ENCODE results near the gene ACKR3. TPM values are rescaled to one million over a fixed set of nuclear protein-coding genes. Genes with fewer than 3 reads are reported as not detected.

Gene ACKR3
- total and polyA plus RNA-seq, 3 experiments from 2014 or later: 0.90 to 5.5 (median 1.6) TPM

DNA sequence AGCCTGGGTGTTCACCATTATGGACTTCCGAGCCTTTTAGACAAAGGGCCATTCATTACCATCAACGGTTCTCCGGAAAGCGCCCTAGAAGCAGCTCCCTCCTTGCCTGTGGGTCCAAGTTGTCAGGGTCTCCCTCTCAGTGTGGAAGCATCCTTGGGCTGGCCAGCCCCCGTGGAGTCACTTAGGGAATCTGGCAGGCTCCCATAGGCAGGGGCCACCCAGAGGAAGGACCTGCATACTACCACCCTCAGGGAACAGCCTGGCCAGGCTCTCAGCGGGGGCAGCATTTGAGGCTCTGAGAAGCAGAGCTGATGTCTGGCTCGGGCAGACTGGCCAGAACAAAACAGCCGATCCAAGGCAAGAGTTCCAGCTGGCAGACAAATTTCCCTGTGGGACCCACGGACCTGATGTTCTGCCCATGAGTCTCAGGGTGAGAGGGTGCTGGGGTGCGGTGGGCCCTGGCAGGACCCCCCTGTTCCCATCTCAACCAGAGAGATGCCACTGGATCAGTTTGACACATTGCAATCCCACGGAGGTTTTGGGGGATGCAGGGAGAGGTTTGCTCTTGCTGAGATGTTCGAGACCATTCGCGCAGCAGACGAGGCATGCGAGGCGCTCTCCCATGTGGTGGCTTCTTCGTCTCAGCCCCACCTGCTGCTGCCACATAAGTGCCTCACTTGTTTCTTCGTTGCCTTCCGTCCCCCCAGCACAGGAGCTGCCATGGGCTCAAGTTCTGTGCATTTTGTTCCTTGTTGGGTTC is 56.9 kb downstream of the ACKR3 start:
- no peak overlapping the region for H3K27ac ChIP-seq (ENCODE audit: low read depth, low read length)
- Mint-ChIP-seq H3K4me3 (no peak overlapping the region), H3K4me1 (no peaks in the 10 kb centered on the region), H3K27ac (peak overlapping the region in 1 of 8 donors; percentile 79), H3K9me3 (no peaks in the 10 kb centered on the region), H3K36me3 (no peaks in the 10 kb centered on the region), H3K27me3 (peaks cover under 1 to 4% of the 10 kb centered on the region in 2 donors)
- no peaks in the 10 kb centered on the region for H3K9me3 ChIP-seq (ENCODE audit: low read length)
- no peaks in the 10 kb centered on the region for H3K27me3 ChIP-seq (ENCODE audit: insufficient read depth, low read length, poor library complexity, severe bottlenecking)
- no peak overlapping the region for H3K4me3 ChIP-seq (ENCODE audit: low read length)
- no peaks in the 10 kb centered on the region for H3K4me1 ChIP-seq (ENCODE audit: insufficient read depth, low read length)
- no peaks in the 10 kb centered on the region for H3K36me3 ChIP-seq (ENCODE audit: insufficient read depth, low read length)
- POLR2A ChIA-PET: no interaction called here
- CTCF ChIA-PET: no interaction called here
- no peak for DNase-seq

- peaks cover 6% of the 10 kb centered on the region in 2 donors for H3K27me3 Mint-ChIP-seq
- CTCF ChIA-PET: no interaction called here
- H3K4me3 Mint-ChIP-seq: no peak overlapping the region
Measured at GRCh38 chr2:236627193-236627592, 57.6 kb downstream of the ACKR3 start.

DNA sequence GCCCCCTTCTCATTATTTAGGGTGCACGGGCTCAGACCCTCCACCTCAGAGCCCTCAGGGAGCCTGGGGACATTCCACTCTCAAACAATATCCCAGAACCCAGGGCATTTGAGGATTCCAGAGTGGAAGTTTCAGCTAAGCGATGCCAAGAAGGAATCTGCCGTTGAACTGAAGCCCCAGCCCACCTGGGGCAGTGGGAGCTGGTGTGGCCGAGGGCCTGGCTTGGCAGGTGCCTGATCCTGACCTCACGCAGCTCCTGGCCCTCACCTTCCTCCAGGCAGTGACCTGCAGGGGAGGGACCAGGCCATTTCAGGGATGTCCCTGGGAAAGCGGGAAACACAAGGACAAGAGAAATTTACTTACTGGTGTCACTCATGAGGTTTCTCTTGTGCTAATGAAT is 58.2 kb downstream of the ACKR3 start:
- ChIA-PET POLR2A (no interaction called here), CTCF (no interaction called here)
- H3K4me3 ChIP-seq (ENCODE audit: low read length): no peak overlapping the region
- Mint-ChIP-seq H3K4me1 (no peaks in the 10 kb centered on the region), H3K9me3 (no peaks in the 10 kb centered on the region), H3K36me3 (no peaks in the 10 kb centered on the region), H3K4me3 (no peak overlapping the region), H3K27me3 (peaks cover 9 to 13% of the 10 kb centered on the region in 2 donors), H3K27ac (no peak overlapping the region)
- no peak overlapping the region for H3K27ac ChIP-seq (ENCODE audit: low read depth, low read length)
- H3K27me3 ChIP-seq (ENCODE audit: insufficient read depth, low read length, poor library complexity, severe bottlenecking): no peaks in the 10 kb centered on the region
- H3K4me1 ChIP-seq (ENCODE audit: insufficient read depth, low read length): no peaks in the 10 kb centered on the region
- H3K9me3 ChIP-seq (ENCODE audit: low read length): no peaks in the 10 kb centered on the region
- DNase-seq: no peak
- H3K36me3 ChIP-seq (ENCODE audit: insufficient read depth, low read length): no peaks in the 10 kb centered on the region

More at GRCh38 chr2:236627193-236627592, 57.6 kb downstream of the ACKR3 start:
- Mint-ChIP-seq H3K4me1 (no peaks in the 10 kb centered on the region), H3K27ac (no peak overlapping the region), H3K36me3 (no peaks in the 10 kb centered on the region), H3K9me3 (no peaks in the 10 kb centered on the region)
- Histone ChIP-seq H3K27me3 (ENCODE audit: insufficient read depth, low read length, poor library complexity, severe bottlenecking) (no peaks in the 10 kb centered on the region), H3K36me3 (ENCODE audit: insufficient read depth, low read length) (no peaks in the 10 kb centered on the region), H3K27ac (ENCODE audit: low read depth, low read length) (no peak overlapping the region), H3K4me1 (ENCODE audit: insufficient read depth, low read length) (no peaks in the 10 kb centered on the region), H3K4me3 (ENCODE audit: low read length) (no peak overlapping the region), H3K9me3 (ENCODE audit: low read length) (no peaks in the 10 kb centered on the region)
- no peak for DNase-seq
- POLR2A ChIA-PET: no interaction called here

- Mint-ChIP-seq H3K9me3 (no peaks in the 10 kb centered on the region), H3K36me3 (no peaks in the 10 kb centered on the region), H3K27ac (no peak overlapping the region), H3K4me1 (no peaks in the 10 kb centered on the region), H3K4me3 (no peak overlapping the region), H3K27me3 (peaks cover 10 to 16% of the 10 kb centered on the region in 2 donors)
- ChIA-PET POLR2A (no interaction called here), CTCF (no interaction called here)
- Histone ChIP-seq H3K4me1 (ENCODE audit: insufficient read depth, low read length) (no peaks in the 10 kb centered on the region), H3K9me3 (ENCODE audit: low read length) (no peaks in the 10 kb centered on the region), H3K36me3 (ENCODE audit: insufficient read depth, low read length) (no peaks in the 10 kb centered on the region), H3K4me3 (ENCODE audit: low read length) (no peak overlapping the region), H3K27me3 (ENCODE audit: insufficient read depth, low read length, poor library complexity, severe bottlenecking) (no peaks in the 10 kb centered on the region), H3K27ac (ENCODE audit: low read depth, low read length) (no peak overlapping the region)
- no peak for DNase-seq
Measured at GRCh38 chr2:236628256-236628901, 58.8 kb downstream of the ACKR3 start.

- Mint-ChIP-seq H3K27me3 (peaks cover 10 to 17% of the 10 kb centered on the region in 2 donors), H3K4me3 (no peak overlapping the region), H3K27ac (no peak overlapping the region), H3K4me1 (no peaks in the 10 kb centered on the region), H3K36me3 (no peaks in the 10 kb centered on the region), H3K9me3 (no peaks in the 10 kb centered on the region)
- H3K27ac ChIP-seq (ENCODE audit: low read depth, low read length): no peak overlapping the region
- no peaks in the 10 kb centered on the region for H3K9me3 ChIP-seq (ENCODE audit: low read length)
- H3K4me1 ChIP-seq (ENCODE audit: insufficient read depth, low read length): no peaks in the 10 kb centered on the region
- ChIA-PET POLR2A (no interaction called here), CTCF (no interaction called here)
- H3K36me3 ChIP-seq (ENCODE audit: insufficient read depth, low read length): no peaks in the 10 kb centered on the region
- no peaks in the 10 kb centered on the region for H3K27me3 ChIP-seq (ENCODE audit: insufficient read depth, low read length, poor library complexity, severe bottlenecking)
- H3K4me3 ChIP-seq (ENCODE audit: low read length): no peak overlapping the region
- no peak for DNase-seq
Measured at GRCh38 chr2:236628981-236629605, 59.5 kb downstream of the ACKR3 start.

DNA sequence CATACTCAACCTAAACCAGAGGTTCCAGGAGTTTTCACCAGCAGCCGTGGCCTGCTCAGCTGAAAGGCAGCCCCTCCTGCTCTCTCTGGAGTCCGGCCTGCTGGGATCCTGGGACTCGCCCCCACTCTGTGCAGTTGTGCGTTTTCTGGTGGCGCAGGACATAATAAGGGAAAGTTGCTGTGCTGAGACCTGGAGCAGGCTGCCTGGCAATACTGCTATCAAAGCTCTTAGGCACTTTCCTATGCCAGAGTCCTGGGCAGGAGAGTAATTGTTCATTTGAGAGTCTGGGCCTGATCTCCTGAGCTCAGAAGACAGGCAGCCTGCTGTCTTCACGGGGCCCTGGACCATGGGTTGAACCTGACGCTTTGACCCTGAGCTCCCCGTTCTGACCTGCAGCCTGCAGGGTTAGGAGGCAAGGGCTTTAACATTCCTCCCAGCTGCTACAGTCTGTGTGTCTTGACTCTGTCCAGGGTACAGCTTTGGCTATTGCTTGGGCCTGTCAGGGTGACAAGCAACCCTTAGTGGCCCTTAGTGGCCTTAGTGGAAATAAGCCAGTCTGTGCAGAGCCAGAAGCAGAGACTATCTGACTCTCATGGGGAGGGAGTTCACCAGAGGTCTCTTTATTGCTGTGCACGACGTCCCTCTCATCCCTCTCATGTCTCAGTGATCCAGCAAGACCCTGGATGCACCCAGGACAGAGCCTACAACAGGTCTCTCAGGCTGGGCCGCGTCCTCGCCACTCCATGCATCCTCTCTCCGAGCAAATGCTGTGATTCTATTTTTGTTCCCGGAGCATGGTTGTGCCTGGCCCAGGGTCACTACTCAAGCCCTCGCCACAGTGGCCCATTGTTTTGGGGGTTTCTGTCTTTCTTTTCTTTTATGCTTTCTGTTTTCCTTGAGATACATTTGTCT is 60.6 kb downstream of the ACKR3 start:
- Mint-ChIP-seq H3K4me1 (no peaks in the 10 kb centered on the region), H3K27me3 (peaks cover 7 to 17% of the 10 kb centered on the region in 2 donors), H3K4me3 (no peak overlapping the region), H3K36me3 (no peaks in the 10 kb centered on the region), H3K9me3 (no peaks in the 10 kb centered on the region), H3K27ac (no peak overlapping the region)
- Histone ChIP-seq H3K36me3 (ENCODE audit: insufficient read depth, low read length) (no peaks in the 10 kb centered on the region), H3K27me3 (ENCODE audit: insufficient read depth, low read length, poor library complexity, severe bottlenecking) (no peaks in the 10 kb centered on the region), H3K4me3 (ENCODE audit: low read length) (no peak overlapping the region), H3K4me1 (ENCODE audit: insufficient read depth, low read length) (no peaks in the 10 kb centered on the region), H3K9me3 (ENCODE audit: low read length) (no peaks in the 10 kb centered on the region), H3K27ac (ENCODE audit: low read depth, low read length) (no peak overlapping the region)
- DNase-seq: no peak
- ChIA-PET CTCF (no interaction called here), POLR2A (no interaction called here)

GRCh38 chr2:236631281-236631855 is 61.7 kb downstream of the ACKR3 start:
- ChIA-PET CTCF (no interaction called here), POLR2A (no interaction called here)
- H3K27me3 ChIP-seq (ENCODE audit: insufficient read depth, low read length, poor library complexity, severe bottlenecking): no peaks in the 10 kb centered on the region
- H3K9me3 ChIP-seq (ENCODE audit: low read length): no peaks in the 10 kb centered on the region
- Mint-ChIP-seq H3K36me3 (no peaks in the 10 kb centered on the region), H3K27ac (no peak overlapping the region), H3K9me3 (no peaks in the 10 kb centered on the region), H3K4me3 (no peak overlapping the region), H3K27me3 (peaks cover 7 to 17% of the 10 kb centered on the region in 2 donors), H3K4me1 (no peaks in the 10 kb centered on the region)
- DNase-seq: no peak
- no peaks in the 10 kb centered on the region for H3K4me1 ChIP-seq (ENCODE audit: insufficient read depth, low read length)
- no peak overlapping the region for H3K4me3 ChIP-seq (ENCODE audit: low read length)
- H3K27ac ChIP-seq (ENCODE audit: low read depth, low read length): no peak overlapping the region
- no peaks in the 10 kb centered on the region for H3K36me3 ChIP-seq (ENCODE audit: insufficient read depth, low read length)
